ENCODE data around the gene TXK.

TXK gene

GRCh38 chr4:48051078-48051477 is 83.0 kb downstream of the TXK start:
- DNase-seq (ENCODE audit: low read depth): no peak

GRCh38 chr4:48049483-48049882 is 84.6 kb downstream of the TXK start:
- no peak for DNase-seq (ENCODE audit: low read depth)

GRCh38 chr4:48047896-48048295 is 86.2 kb downstream of the TXK start:
- no peak for DNase-seq (ENCODE audit: low read depth)

- DNase-seq (ENCODE audit: low read depth): no peak
Observed at GRCh38 chr4:48047421-48047844, 86.6 kb downstream of the TXK start.

GRCh38 chr4:48046059-48046458 is 88.0 kb downstream of the TXK start:
- DNase-seq (ENCODE audit: low read depth): no peak

GRCh38 chr4:48044298-48044697 is 89.8 kb downstream of the TXK start:
- no peak for DNase-seq (ENCODE audit: low read depth)

GRCh38 chr4:48043504-48043903 is 90.5 kb downstream of the TXK start:
- DNase-seq (ENCODE audit: low read depth): no peak

- no peak for DNase-seq (ENCODE audit: low read depth)
Observed at GRCh38 chr4:48042979-48043461, 91.0 kb downstream of the TXK start.

GRCh38 chr4:48041535-48042137 is 92.4 kb downstream of the TXK start:
- DNase-seq (ENCODE audit: low read depth): no peak

GRCh38 chr4:48039561-48039960 is 94.5 kb downstream of the TXK start:
- no peak for DNase-seq (ENCODE audit: low read depth)

- no peak for DNase-seq (ENCODE audit: low read depth)
Observed at GRCh38 chr4:48038666-48039065, 95.4 kb downstream of the TXK start.

- no peak for DNase-seq (ENCODE audit: low read depth)
Observed at GRCh38 chr4:48037117-48037462, 97.0 kb downstream of the TXK start.

GRCh38 chr4:48035952-48036351 is 98.1 kb downstream of the TXK start:
- DNase-seq (ENCODE audit: low read depth): no peak

GRCh38 chr4:48033825-48034413 is 100.1 kb downstream of the TXK start:
- no peak for DNase-seq (ENCODE audit: low read depth)

- DNase-seq (ENCODE audit: low read depth): no peak
Observed at GRCh38 chr4:48033412-48033811, 100.6 kb downstream of the TXK start.

GRCh38 chr4:48032721-48033120 is 101.3 kb downstream of the TXK start:
- no peak for DNase-seq (ENCODE audit: low read depth)

- DNase-seq (ENCODE audit: low read depth): no peak
Observed at GRCh38 chr4:48031802-48032525, 102.1 kb downstream of the TXK start.

GRCh38 chr4:48030470-48030869 is 103.6 kb downstream of the TXK start:
- DNase-seq (ENCODE audit: low read depth): no peak

GRCh38 chr4:48028696-48029095 is 105.4 kb downstream of the TXK start:
- no peak for DNase-seq (ENCODE audit: low read depth)

- DNase-seq (ENCODE audit: low read depth): no peak
Observed at GRCh38 chr4:48027653-48028052, 106.4 kb downstream of the TXK start.

- DNase-seq (ENCODE audit: low read depth): no peak
Observed at GRCh38 chr4:48025005-48025404, 109.0 kb downstream of the TXK start.

- DNase-seq (ENCODE audit: low read depth): no peak
Observed at GRCh38 chr4:48024522-48024921, 109.5 kb downstream of the TXK start.

- DNase-seq (ENCODE audit: low read depth): no peak
Observed at GRCh38 chr4:48022192-48022799, 111.8 kb downstream of the TXK start.
